ENCODE data around the gene MINDY4. TPM values are rescaled to one million over a fixed set of nuclear protein-coding genes. Genes with fewer than 3 reads are reported as not detected.
A peak's percentile ranks its signal among the peaks of the same experiment; 100 is the strongest.

MINDY4 gene
- 2.0 and 2.9 TPM in 2 replicates for total RNA-seq
- polyA plus RNA-seq (2012), result 1.7 TPM

DNA sequence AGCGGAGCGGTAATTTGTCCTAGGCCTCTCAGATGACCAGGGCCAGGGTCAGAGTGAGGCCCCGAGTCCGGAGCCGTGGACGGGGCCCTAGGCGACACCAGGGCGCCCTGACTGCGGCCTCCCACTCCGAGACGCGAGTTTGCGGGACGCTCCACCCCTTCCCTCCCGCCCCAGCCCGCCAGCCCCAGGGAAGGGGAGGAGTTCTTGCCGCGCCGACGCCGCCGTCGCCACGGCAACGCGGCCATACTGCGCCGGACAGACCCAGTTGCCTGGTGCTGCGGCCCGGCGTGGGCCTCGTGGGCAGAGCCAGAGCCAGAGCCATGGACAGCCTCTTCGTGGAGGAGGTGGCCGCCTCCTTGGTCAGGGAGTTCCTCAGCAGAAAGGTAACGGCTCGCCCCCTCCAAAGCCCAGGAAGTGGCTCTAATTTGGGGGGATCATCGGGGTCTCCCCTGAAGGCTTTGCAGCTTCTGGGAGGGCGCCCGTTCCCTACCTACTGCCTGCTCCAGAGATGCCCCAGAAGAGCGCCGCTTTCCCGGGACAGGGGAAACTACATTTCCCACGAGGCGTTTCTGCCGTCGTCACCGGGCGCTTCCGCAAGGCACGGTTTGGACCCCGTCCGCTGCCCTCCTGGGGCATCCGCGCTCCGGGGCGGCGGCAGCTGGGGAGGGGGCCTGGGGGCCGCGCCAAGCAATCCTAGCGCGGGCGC, at the start of gene MINDY4:
Gene MINDY4 (plus strand): TSS at position 244 of the 706 bp plus-strand sequence. CDS start 77 bp downstream, at position 321.
- DNase-seq (ENCODE audit: low read depth), result peak; percentile 79

DNA sequence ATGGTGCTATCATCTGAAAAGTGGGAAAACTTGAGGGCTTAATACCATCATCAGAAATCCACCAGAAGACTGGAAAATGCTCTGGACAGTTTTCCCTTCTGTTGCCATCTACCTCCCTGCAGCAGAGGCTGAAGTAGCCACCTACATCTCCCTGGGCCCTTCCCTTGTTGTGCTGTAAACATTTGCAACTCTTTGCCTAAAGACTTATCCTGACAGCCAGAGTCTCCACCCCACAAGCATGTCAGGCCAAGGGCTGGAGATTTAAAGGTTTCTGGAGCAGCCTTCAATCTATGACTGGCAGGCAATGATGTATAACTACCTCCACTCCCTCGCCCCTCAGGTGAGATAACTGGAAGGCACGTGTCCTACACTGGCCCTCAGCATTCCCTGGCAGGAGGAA, 49.0 kb upstream of the MINDY4 start:
- no peak for DNase-seq (ENCODE audit: low read depth)

- DNase-seq (ENCODE audit: low read depth), result no peak
These were observed 48.5 kb upstream of the MINDY4 start for GRCh38 chr7:30722671-30723070.

GRCh38 chr7:30723776-30724175, 47.4 kb upstream of the MINDY4 start:
- no peak for DNase-seq (ENCODE audit: low read depth)

DNA sequence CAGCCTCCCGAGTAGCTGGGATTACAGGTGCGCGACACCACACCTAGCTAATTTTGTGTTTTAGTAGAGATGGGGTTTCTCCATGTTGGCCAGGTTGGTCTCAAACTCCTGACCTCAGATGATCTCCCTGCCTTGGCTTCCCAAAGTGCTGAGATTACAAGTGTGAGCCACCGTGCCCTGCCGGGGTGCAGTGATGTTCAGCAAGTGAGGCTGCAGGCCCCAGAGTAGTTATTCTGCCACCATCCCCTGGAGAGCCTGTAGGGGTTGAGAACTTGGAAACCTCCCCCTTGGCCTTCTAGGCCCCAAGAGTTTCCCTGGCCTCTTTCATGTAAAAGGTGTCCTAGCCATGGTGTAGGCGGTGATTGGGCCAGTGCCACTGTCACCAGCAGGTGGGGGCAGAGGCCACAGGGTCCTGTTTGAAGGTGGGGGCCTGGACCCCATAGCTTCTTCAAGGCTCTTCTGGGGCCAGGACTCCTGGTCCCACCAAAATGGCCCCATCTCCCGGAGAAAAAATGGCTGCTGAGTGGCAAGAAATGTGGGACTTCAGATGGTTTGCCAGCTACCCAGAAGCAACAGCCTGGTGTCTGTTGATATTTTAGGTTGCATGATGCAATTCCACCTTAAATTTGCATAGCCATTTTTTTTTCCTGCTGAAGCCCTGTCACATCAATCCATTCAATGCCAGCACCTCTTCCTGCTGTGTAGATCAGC, 44.8 kb upstream of the MINDY4 start:
- DNase-seq (ENCODE audit: low read depth), result no peak

- peak; percentile 63 for DNase-seq (ENCODE audit: low read depth)
These were observed 43.9 kb upstream of the MINDY4 start for GRCh38 chr7:30727061-30727945.

- no peak for DNase-seq (ENCODE audit: low read depth)
These were observed 42.6 kb upstream of the MINDY4 start for GRCh38 chr7:30728591-30729100.

DNA sequence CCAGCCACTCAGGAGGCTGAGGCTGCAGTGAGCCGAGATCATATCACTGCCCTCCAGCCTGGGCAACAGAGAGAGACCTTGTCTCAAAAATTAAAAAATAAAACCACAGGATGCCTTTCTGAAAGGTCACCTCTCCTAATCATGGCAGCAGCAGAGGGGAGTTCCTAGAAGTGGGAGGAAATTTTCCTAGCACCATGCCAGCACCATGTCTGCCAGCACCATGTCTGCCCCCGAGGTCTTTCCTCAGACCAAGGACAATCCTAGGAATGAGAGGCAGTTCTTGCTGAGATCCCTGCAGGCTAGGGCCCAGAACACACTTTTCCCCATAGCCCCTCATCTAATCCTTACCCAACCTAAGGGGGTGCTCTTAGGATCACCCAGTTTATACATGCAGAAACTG, 41.6 kb upstream of the MINDY4 start:
- no peak for DNase-seq (ENCODE audit: low read depth)

GRCh38 chr7:30730097-30730496, 41.1 kb upstream of the MINDY4 start:
- DNase-seq (ENCODE audit: low read depth), result no peak

DNA sequence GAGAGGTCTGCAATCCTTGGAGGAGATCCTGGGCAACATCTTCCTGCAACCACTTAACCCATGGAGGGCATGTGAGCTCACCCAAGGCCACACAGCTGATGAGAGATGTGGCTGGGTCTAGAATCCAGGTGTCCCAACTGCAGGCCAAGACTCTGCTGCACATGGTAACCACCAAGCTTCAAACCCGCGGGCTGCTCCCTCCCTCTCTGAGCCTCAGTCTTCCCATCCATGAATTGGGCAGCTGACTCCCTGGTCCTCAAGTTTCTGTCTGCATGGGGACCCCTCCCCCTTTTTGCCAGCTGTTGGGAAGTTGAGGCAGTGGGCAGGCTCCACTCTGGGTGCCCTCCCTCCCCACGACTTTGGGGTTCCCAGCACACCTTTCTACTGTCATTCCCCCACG, 40.2 kb upstream of the MINDY4 start:
- no peak for DNase-seq (ENCODE audit: low read depth)

GRCh38 chr7:30731581-30731980, 39.6 kb upstream of the MINDY4 start:
- DNase-seq (ENCODE audit: low read depth), result no peak

GRCh38 chr7:30732606-30733005, 38.6 kb upstream of the MINDY4 start:
- DNase-seq (ENCODE audit: low read depth), result no peak

DNA sequence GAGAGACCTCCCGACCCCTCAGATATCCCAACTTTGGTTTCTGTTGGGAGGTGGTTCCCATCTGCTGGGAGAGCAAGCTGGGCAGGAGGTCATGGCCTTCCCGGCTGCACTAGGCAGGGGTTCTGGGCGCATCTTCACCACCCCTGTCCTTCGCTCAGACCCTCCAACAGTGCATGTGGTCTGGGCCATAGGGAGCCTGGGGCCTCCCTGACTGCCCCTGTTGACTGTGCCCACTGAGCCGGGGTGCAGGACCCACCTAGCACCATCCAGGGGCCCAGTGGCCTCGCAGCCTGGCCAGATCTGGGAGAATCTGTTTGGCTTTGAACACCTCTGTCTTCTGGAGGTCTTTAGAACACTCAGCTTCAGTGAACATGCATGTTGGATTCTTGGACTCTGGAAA, 38.0 kb upstream of the MINDY4 start:
- no peak for DNase-seq (ENCODE audit: low read depth)

- no peak for DNase-seq (ENCODE audit: low read depth)
These were observed 37.5 kb upstream of the MINDY4 start for GRCh38 chr7:30733691-30734090.

DNA sequence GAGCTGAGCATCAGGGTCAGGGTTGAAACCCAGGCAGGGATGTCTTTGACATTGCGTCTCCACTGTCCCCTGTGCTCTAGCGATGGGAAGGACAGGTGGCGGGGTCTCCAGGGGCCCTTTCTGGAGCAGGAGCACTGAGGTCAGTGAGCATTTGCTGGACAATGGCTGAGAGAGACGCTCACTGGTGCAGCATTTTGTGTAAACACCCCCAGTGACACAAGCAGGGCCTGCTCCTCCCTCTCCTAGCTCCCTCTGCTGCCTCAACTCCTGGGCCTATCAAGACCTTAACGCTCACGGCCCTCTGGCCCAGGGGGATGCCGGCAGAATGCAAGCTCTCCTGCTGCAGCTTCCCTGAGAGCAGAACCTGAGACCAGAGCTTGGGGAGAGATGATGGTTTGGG, 36.7 kb upstream of the MINDY4 start:
- no peak for DNase-seq (ENCODE audit: low read depth)

DNA sequence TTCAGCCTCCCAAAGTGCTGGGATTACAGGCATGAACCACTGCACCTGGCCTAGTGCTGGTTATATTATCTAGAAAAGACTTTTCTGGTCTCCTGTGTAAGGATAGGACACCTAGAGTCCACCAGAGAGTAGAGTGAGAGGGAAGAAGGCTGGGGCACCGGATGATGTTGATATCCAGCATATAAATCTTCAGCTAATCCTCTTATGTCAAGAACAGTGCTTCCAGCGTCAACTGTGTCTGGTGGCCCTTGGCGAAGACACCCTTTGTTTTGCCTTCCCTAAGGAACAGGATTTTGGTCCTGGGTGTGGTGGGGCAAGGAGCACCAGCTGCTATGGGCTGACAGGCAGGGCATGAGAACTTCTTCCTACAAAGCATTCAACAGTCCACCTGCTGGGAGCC, 35.6 kb upstream of the MINDY4 start:
- no peak for DNase-seq (ENCODE audit: low read depth)

GRCh38 chr7:30736291-30736690, 34.9 kb upstream of the MINDY4 start:
- peak; percentile 34 for DNase-seq (ENCODE audit: low read depth)

GRCh38 chr7:30738026-30738915, 32.9 kb upstream of the MINDY4 start:
- DNase-seq (ENCODE audit: low read depth), result no peak

DNA sequence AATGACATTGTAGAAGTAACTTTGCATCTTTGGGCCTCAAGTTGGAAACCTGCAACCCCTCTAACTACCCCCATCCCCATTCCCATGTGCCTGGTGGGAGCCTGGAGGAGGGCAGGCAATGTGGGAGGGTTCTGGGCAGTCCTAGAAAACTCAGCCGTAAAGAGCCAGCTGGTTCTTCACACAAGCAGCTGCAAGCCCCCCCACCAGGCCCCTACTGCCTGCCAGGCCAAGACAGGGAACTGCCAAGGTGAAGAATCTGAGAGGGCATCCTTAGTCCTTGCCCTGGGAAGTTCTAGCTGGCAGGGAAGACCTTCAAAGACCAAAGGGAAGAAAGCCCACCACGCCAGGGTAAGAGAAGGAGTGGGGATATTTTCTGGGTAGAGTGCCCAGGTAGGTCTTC, 31.5 kb upstream of the MINDY4 start:
- DNase-seq (ENCODE audit: low read depth), result no peak

DNA sequence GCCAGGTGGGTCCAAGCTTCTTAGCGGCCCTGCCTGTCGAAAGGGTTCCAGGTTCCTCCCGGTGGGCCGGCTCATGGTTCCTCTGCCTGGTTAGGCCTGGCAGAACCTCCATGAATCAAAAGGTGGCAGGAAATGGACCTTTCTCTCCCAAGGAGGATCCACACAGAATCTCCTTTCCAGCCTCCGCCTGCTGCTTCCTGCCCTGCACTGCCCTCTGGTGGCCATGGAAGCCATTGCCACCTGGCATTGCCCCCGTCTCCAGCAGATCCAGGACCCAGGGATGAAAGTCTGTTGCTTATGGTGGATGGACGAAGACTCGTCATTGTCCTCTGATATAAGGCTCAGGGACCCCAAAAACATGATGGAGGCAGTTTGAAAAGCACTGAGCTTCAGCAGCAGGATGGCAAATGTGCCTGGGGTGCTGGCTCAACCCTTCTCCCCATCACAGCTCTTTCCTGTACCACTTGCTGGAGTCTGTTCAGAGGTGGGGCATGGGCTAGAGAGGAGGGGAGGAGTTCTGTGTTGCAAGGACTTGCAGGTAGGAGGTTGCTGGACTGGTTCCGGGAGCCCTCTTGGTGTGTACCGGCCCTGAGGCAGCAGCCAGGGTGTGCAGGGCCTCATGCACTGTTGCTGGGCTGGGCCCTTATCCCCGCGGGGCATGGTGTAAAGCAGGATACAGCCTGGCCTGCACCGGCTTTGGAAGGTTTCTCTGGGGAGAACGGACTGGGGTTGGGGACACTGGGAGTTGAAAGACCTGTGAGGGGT, 30.6 kb upstream of the MINDY4 start:
- DNase-seq (ENCODE audit: low read depth), result peak; percentile 78
